HG03135 (cell line): ENCODE data around the gene ZNF541.
"Not testable (repeated sequence)": the region's sequence is repeated elsewhere in the genome, so short reads cannot be mapped to it uniquely, and the experiment has no call there.

Experiments used
- ATAC-seq: cut with Tn5 transposase; IDR thresholded peaks from one replicate; pipeline ENCODE4 v1.9.1; 2021; ENCODE audit warnings: mild to moderate bottlenecking, moderate library complexity; ENCODE audit not compliant: unreplicated experiment

ZNF541 gene

DNA sequence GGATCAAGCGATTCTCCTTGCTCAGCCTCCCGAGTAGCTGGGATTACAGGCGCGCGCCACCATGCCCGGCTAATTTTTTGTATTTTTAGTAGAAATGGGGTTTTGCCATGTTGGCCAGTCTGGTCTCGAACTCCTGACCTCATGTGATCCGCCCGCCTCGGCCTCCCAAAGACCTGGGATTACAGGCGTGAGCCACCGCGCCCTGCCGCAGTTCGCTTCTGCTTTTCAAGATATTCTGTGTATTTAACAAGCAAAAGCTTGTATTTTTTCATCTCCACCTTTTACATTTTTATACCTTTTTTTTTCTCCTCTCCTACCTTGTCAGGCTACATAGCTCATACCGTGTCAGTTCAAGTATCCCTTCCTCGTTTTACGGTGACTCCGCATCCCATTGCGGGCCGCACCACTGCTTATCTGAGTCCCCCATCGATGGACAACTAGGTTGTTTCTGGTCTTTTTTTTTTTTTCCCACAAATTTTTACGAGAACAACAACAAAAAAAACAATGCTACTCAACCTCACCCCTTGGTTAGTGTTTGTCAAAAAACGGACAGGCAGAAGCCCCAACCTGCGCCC is 26.8 kb upstream of the ZNF541 start:
- not testable (repeated sequence) for ATAC-seq

DNA sequence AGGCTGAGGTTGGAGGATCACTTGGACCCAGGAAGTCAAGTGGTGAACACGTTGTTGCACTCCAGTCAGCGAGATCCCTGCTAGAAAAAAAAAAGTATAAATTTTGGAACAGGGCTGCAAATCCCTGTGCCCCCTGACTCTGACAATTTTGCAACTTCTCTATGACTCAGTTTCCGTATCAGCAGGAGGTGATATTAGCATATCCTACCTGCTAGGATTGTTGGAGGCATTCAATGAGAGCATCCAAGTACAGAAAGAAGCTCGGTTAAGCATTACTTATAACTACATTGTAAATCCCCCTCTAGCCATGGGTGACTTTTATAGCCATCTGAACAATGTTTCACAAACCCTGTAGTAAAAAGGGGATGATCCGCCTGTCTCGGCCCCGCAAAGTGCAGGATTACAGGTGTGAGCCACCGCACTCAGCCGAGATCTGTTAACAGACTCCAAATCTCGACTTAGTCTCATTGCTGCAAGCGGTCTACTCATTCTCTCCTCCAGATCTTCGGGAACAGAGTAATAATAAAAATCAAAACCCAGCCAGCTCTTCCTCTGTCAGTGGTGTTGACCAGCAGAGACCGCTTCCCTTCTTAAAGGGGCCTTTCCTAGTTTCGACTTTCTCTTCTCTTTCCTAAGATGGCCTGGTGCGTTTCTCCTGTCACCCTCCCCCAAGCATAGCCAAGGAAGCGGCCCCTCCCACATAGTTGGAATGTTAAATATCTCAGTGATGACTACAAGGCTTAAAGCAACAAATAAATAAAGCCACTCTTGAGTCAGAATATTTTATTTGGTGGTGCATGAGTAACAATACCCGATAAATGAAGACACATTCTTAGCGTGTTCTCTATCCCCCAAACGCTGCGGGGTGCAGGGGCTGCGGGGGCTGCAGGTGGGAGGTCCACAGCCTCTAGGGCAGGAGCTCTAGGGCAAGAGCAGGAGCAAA is 25.7 kb upstream of the ZNF541 start:
- no peak for ATAC-seq

DNA sequence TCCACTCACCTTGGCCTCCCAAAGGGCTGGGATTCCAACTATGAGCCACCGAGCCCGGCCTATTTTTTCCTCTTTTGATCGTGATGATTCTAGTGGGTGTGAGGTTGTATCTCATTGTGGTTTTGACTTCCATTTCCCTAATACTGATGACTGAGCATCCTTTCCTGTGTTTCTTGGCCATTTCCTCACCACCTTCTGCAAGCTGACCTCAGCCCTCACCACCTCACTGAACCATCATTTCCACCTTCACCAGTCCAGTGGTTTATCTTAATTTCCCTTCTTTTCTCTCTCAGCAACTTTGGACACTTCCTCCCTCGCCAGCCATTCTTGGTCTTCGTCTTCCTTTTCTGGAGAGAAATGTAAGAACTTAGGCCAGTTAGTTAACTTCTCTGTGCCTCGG is 23.0 kb upstream of the ZNF541 start:
- no peak for ATAC-seq

DNA sequence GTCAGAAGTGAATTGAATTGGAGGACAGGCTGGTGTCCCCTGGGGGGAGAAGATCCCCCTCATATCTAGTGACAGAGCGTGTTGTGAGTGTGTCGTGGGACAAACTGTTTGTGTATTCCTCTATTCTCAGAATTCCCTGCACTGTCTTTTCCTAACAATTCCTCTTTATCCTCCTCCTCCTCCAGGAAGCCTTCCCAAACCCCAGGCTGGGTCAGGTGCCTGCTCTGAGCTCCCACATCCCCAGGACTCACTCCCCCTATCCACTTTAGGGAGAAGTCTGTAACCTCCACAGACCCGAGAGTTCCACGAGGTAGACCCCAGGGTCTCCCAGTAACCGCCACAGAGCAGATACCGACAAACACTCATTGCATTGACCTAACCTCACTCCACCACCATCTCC is 20.9 kb upstream of the ZNF541 start:
- ATAC-seq, result no peak

DNA sequence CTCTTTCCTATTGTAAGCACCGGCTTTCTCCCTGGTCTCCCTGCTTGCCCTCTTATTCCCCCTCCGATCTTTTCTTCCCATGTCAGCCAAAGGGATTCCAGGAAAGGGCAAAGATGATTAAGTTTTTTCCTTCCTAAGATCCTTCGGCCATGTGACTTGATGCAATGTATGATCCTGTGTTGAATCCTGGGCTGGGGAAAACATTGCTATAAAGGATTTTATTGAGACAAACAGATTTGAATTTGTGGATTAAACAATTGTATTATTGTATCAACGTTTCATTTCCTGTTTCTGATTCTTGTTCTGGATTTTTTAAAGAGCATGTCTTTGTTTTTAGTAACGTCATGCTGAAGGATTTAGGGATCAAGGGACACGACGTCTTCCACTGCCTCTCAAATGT is 16.9 kb upstream of the ZNF541 start:
- no peak for ATAC-seq

DNA sequence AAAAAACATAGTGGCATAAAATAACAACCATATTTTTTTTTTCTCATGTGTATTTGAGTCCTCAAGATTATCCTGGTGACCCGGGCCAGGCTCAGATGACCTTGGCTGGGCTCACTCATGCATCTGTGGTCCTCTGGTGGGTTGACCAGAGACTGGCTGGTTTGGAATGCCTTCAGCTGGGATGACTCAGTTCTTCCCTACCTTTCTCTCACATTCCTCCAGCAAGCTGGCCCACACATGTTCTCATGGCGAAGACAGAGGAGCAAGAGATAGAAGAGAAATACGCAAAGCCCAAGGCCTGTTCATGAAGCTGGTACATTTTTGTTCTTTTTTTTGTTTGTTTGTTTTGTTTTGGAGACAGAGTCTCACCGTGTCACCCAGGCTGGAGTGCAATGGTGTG is 14.3 kb upstream of the ZNF541 start:
- ATAC-seq, result no peak

DNA sequence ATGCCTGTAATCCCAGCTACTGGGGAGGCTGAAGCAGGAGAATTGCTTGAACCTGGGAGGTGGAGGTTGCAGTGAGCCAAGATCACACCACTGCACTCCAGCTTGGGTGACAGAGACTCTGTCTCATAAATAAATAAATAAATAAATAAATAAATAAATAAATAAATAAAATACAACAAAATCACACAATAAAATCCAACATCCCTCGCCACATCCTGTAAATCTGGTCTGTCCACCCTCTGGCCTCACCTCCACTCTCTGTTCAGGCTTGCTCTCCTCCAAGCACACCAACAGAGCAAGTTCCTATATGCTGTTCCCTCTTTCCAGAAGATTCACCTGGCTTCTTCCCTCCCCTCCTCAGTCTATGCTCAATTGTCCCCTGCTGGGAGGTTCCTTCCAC is 10.2 kb upstream of the ZNF541 start:
- ATAC-seq, result not testable (repeated sequence)

DNA sequence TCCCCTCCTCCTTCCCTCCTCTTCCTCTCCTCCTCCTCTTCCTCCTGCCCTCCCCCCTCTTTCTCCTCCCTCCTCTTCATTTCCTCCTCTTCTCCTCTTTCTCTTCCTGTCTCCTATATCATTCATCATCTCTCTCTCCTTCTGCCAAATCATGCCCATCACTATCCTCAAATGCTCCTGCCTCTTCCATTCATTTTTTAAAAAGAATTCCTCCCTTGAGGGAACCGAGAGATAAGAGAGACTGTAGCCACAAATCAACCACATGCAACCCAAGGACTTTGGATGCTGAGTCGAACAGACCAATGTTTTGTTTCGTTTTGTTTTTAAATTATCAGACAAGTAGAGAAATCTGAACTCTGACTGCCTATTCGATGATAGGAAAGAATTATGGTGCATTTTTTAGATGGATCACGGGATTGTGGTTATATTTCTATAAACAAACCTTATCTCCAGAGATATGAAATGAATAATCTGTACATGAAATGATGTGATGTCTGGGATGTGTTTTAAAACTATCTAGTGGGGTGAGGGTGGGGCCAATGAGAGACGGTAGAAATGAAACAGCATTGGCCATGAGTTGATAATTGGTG is 9.5 kb upstream of the ZNF541 start:
- ATAC-seq, result no peak

DNA sequence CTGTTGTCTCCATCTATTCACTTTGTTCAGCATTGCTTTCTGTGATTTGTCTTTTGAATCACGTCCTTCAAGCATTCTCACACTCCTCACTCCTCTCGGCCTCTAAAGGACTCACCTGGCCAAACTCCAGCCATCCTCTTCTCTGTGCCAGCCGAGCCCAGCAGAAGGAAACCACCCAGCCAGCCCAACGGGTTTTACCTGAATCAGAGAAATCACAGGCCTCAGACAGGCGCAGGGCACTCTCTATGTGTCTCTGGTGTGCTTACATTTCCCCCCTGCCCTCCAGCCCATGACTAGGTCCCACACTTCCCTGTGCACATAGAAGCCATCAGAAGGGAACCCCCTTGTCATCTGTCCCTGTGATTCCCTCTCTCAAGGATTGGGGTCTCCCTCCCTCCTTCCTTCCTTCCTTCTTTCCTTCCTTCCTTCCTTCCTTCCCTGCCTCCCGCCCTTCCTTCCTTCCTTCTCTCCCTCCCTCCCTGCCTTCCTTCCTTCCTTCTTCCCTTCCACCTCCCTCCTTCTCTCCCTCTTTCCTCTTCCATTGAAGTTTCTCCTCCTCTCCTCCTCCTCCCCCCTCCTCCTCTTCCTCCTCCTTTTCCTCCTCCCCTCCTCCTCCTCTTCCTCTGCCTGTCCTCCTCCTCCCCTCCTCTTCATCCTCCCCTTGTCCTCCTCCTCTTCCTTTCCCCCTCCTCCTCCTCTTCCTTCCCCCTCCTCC is 8.8 kb upstream of the ZNF541 start:
- no peak for ATAC-seq

DNA sequence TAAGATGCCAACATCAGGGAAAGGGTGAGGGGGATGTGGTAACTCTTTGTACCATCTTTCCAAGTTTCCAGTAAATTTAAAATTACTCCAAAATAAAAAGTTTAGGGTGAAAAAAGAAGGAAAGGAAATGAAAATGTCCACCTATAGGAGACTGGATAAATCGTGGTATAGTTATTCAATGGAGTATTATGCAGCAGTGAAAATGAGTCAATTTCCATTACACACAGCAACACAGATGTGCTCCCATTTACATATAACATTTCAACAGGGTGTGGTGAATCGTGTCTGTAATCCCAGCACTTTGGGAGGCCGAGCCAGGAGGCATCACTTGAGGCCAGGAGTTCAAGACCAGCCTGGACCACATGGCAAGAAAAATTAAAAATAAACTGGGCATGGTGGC is 7.4 kb upstream of the ZNF541 start:
- no peak for ATAC-seq

DNA sequence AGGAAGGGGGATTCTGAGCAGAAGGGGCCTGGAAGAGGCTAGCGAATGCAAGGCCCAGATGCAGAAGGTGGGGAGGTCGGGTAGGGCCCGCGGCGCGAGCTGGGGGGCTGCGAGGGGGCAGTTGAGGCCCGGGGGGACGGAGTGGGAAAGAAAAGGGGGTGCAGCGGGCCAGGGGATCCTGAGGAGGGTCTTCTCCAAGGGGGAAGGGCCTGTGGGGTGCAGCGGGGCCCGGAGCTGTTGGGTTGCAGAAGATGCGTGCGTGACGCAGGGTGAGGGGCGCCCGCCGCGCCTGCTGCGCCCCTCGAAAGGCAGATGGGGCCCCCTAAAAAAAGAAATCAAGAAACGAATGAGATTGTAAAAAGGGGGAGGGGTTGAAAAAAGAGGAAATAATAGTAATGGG is 313 bp downstream of the ZNF541 start:
- ATAC-seq, result no peak

DNA sequence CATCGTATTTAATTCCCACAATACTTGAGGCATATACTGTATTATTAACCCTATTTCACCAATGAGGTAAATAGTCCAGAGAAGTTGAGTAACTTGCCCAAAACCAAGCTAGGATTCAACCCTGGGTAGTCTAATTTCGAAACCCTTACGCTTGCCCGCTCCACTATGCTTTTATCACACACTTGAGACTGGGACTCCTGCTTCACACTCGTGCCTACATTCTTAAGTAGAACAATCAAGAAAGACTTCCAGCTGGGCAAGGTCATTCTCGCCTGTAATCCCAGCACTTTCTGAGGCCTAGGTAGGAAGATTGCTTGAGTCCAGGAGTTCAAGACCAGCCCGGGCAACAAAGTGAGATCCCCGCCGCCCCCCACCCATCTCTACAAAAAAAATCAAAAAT is 3.6 kb downstream of the ZNF541 start:
- no peak for ATAC-seq

DNA sequence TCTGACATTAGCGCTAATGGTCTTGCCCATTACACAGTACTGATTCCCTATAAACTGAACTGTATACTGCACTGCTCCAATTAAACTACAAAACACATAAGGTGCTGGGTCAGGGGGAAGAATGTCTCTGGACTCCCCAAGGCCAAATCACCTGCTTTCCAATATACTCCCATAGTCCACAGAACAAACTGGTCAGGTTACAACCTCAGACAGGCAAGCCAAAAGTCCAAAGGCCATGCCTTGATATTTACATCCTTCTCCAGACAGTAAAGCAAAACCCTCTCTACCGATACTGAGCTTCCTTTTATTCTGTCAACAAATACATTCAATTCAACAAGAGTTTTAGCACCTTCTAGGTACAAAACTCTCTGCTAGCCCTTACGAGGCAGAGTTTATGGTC is 8.9 kb downstream of the ZNF541 start:
- ATAC-seq, result no peak

DNA sequence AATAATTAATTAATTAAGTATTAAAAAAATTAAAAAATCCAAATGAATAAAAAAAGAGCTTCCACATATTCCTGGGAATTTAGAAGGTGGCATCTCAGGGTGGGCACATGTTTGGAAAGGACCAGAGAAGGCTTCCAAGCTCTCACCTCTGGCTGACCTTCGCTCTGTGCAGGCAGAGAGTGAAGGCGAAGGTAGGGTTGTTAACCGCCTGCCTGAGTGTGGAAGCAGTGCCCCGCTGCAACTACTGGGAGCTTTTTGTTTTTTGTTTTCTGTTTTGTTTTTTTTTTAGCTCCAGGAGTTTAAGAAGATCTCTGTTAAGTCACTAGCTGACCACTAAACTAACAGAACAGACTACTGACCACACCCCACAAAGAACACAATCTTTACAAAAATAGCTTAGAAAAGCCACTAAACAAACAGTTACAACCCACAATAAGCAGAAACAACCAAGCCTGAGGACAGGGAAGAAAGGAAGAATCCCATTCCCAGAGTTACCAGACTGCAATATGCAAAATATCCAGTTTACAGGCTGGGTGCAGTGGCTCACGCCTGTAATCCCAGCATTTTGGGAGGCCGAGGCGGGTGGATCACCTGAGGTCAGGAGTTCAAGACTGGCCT is 11.4 kb downstream of the ZNF541 start:
- ATAC-seq, result no peak

DNA sequence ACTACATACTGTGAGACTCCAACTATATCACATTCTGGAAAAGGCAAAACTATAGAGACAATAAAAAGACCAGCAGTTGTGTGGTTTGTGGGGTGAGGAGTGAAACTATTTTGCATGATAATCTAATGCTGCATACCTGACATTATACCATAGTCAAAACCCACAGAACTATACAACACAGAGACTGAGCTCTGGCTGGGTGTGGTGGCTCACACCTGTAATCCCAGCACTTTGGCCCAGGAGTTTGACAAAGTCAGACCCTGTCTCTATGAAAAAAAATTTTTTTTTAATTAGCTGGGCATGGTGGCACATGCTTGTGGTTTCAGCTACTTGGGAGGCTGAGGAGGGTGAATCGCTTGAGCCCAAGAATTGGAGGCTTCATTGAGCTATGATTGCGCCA is 11.9 kb downstream of the ZNF541 start:
- ATAC-seq, result no peak

DNA sequence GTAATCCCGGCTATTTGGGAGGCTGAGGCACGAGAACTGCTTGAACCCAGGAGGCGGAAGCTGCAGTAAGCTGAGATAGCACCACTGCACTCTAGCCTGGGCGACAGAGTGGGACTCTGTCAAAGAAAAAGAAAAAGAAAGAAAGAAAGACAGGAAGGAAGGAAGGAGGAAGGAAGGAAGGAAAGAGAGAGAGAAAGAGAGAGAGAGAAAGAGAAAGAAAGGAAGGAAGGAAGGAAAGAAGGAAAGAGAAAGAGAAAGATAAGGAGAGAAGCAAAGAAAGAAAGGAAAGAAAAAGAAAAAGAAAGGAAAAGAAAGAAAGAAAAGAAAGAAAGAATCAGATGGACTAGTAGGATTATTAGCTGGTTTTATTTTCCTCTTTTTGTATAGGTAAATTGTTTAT is 22.8 kb downstream of the ZNF541 start:
- no peak for ATAC-seq

DNA sequence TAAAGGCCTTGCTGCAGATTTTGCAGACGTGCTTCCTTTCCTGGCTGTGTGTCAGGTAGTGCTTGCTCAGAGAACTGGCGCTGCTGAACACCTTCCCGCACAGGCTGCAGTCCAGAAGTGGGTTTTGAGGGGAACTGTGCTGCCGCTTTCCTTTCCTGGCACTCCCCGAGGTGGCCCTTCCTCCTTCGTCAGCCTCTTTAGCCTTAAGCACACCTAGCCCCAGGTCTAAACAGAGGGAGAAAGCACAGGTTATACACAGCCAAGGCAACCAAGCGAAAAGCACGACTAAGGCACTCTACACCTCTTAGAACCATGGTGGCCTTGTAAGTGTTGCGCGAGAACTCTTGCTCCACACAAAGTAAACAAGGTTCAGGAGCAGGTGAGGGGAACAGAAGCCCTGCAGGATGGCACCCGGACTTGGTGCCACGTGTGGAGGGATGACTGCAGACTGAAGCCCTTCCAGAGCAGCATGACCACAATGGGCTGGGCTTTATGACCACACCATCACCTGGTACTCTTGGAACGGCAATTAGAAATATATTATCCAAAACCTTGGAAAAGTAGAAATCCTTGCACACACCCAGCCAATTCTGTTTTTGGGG is 23.6 kb downstream of the ZNF541 start:
- ATAC-seq, result no peak

DNA sequence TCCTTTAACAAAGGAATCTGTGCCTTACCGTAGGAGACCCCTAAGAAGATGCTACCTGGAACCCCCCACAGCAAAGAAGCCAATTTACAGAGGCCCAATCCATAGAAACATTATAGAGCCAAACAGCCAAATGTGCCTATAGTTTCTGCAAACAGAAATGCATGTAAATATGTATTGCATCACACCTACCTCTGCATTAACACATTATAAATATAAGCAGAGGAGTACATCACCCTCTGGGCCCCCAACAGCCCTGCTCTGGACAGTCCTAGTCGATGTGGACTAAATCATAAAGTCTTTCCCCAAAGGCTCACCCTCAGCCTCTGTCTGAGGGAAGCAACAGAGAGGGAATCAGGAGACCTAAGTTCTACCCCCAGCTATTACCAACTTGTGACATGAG is 25.7 kb downstream of the ZNF541 start:
- no peak for ATAC-seq

DNA sequence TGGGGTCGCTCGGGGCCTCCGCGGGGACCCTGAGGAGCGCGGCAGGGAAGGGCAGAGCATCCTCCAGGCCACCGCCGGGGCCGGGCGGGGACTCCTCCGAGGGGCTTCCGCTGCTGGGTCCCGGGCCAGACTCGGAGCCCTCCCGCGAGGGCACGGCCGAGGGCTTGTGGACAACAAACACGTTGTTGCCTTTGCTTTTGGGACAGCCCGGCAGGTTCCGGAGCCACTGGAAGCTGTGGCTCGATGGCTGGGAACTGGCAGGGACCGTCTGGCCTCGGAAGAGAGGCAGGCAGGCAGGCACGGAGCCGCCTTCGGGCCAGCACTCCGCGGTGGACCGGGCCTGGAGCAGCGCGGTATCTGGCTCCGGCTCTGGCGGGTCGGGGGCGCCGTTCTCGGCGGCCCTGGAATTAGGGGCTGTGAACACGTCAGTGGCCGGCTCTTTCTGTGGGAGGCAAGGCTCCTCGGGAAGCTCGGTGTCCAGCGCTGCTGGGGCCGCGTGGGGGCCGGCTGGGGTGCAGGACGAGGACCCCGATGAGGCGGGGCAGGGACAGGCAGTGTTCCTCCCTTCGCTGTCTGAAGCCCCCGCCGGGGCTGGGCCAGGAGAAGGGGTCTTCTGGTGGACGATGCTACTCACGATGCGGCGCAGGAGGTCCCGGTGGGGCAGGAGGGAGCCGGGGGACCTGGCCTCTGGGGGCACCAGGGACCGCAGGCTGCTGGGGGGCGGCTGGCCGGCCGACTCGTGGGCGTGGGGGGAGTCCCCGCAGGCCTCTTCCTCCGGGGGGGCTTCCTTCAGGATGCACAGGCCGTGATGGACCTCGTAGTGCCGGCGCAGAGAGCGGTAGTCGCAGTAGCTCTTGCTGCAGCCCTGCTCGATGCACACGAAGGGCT is 27.6 kb downstream of the ZNF541 start:
- ATAC-seq, result no peak

DNA sequence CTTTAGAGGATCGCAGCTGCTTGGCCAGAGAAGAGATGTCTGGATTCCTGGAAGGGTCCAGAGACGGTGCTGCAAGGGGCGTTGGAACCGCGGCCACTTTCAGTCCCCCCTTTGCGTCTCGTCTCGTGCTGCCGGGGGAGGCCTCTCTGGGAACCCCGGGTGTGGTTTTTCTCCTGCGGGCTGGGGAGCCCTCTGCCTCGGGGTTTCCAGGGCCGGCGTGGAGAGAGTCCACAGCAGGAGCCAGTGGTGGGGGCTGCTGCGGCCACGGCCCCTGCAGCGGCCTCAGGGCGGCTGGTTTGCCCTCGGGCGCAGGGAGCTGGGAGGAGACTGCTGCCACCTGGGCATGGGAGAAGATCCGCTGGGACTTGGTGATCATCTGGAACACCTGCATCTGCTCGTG is 28.5 kb downstream of the ZNF541 start:
- ATAC-seq, result no peak
